H1 (cell line): ENCODE data around the gene ARSA. TPM values are rescaled to one million over a fixed set of nuclear protein-coding genes. Genes with fewer than 3 reads are reported as not detected.

Source experiments
- CTCF ChIA-PET: fragments of 300-600 bp; sonication (Branson Sonifier 250); formaldehyde crosslinking; loops from one replicate; lab custom pipeline; 2021; ENCODE audit not compliant: partially characterized antibody; lab: Charles Lee
- POLR2A ChIA-PET: fragments of 300-600 bp; sonication (Branson Sonifier 250); formaldehyde crosslinking; loops from one replicate; lab custom pipeline; 2021; ENCODE audit warnings: inconsistent platforms; ENCODE audit not compliant: partially characterized antibody; lab: Charles Lee
- DNase-seq, 2 experiments: peaks; one replicate each; pipeline versions ENCODE4 v3.0.0 to v3.0.0-alpha.2; 2010 to 2022; ENCODE audit warnings: low spot score in 2 of 2, low read depth in 1 of 2, mixed read lengths in 1 of 2
- FAIRE-seq: peaks from 2 replicates; lab custom pipeline; 2011; peaks lifted over from hg19 to GRCh38; lab: Jason Lieb, UNC
- H2AFZ ChIP-seq: 2 replicates; pipeline ENCODE4 v1.8.1; 2012; ENCODE audit warnings: low read length, inconsistent platforms
- H2AK5ac ChIP-seq: 2 replicates; pipeline ENCODE4 v1.6.1; 2013; ENCODE audit warnings: low read depth, low read length
- H2BK120ac ChIP-seq: replicated peaks from 2 replicates; pipeline ENCODE3; 2013; ENCODE audit warnings: low read depth, low read length, inconsistent platforms
- H2BK12ac ChIP-seq: 2 replicates; pipeline ENCODE4 v1.6.1; 2013; ENCODE audit warnings: low read depth, low read length
- H2BK15ac ChIP-seq: 2 replicates; pipeline ENCODE4 v1.6.1; 2013; ENCODE audit warnings: low read length
- H2BK20ac ChIP-seq: 2 replicates; pipeline ENCODE4 v1.6.1; 2013; ENCODE audit warnings: low read length
- H2BK5ac ChIP-seq: 2 replicates; pipeline ENCODE4 v1.6.1; 2013; ENCODE audit warnings: low read depth, low read length
- H3K14ac ChIP-seq: 2 replicates; pipeline ENCODE4 v1.6.1; 2013; ENCODE audit warnings: inconsistent platforms; ENCODE audit not compliant: insufficient read length
- H3K18ac ChIP-seq: 2 replicates; pipeline ENCODE4 v1.6.1; 2013; ENCODE audit warnings: low read length; ENCODE audit errors: extremely low read depth
- H3K23ac ChIP-seq: 2 replicates; pipeline ENCODE4 v1.6.1; 2013; ENCODE audit warnings: inconsistent platforms; ENCODE audit not compliant: insufficient read length
- H3K23me2 ChIP-seq: 2 replicates; pipeline ENCODE4 v1.6.1; 2013; ENCODE audit warnings: low read depth, low read length
- H3K27ac ChIP-seq: 2 replicates; pipeline ENCODE4 v1.6.1; 2011; ENCODE audit warnings: low read depth, low read length, inconsistent platforms
- H3K27me3 ChIP-seq, 4 experiments: replicated peaks in 1 of 4; 1 replicate in 1 of 4; 2 replicates in 3 of 4; pipeline versions ENCODE4 v1.6.1 to v1.8.1; 2011 to 2013; ENCODE audit warnings: low read length in 3 of 4, mild to moderate bottlenecking in 3 of 4, inconsistent platforms in 2 of 4, mixed read lengths in 2 of 4, moderate library complexity in 1 of 4; ENCODE audit not compliant: control insufficient read depth in 3 of 4, insufficient read depth in 3 of 4; ENCODE audit errors: extremely low read depth in 1 of 4
- H3K36me3 ChIP-seq, 4 experiments: 2 replicates each; pipeline versions ENCODE4 v1.6.1 to v1.8.1; 2011 to 2013; ENCODE audit warnings: mild to moderate bottlenecking in 4 of 4, low read length in 3 of 4, moderate library complexity in 2 of 4, control low read depth in 1 of 4, inconsistent platforms in 1 of 4; ENCODE audit not compliant: insufficient read depth in 4 of 4, control insufficient read depth in 2 of 4
- H3K4ac ChIP-seq: replicated peaks from 2 replicates; pipeline ENCODE3; 2013; ENCODE audit warnings: low read length, low read depth, mixed read lengths, inconsistent platforms; ENCODE audit not compliant: insufficient read length
- H3K4me1 ChIP-seq, 4 experiments: replicated peaks in 1 of 4; 1 replicate in 1 of 4; 2 replicates in 3 of 4; pipeline versions ENCODE4 v1.6.1 to v1.8.1; 2011 to 2013; ENCODE audit warnings: low read length in 3 of 4, inconsistent platforms in 2 of 4, mixed read lengths in 1 of 4; ENCODE audit not compliant: insufficient read depth in 4 of 4, control insufficient read depth in 3 of 4
- H3K4me2 ChIP-seq, 2 experiments: 2 replicates each; pipeline versions ENCODE4 v1.6.1 to v1.8.1; 2011 to 2013; ENCODE audit warnings: low read depth in 2 of 2, low read length in 2 of 2, control low read depth in 1 of 2, inconsistent platforms in 1 of 2, mild to moderate bottlenecking in 1 of 2; ENCODE audit not compliant: insufficient read depth in 1 of 2
- H3K4me3 ChIP-seq, 4 experiments: fragments of 200-600, 300-600 bp in 1 of 4; sonication (generic), shearing (Covaris generic), sonication (Bioruptor Twin) in 1 of 4; 2 replicates each; pipeline versions ENCODE4 v1.5.1 to v1.8.1; 2011 to 2016; ENCODE audit warnings: low read length in 4 of 4, low read depth in 3 of 4, control low read depth in 2 of 4, inconsistent platforms in 2 of 4, mild to moderate bottlenecking in 2 of 4, mixed read lengths in 1 of 4, moderate library complexity in 1 of 4; ENCODE audit not compliant: insufficient read depth in 2 of 4; ENCODE audit errors: extremely low read depth in 1 of 4
- H3K56ac ChIP-seq: replicated peaks from 2 replicates; pipeline ENCODE3; 2013; ENCODE audit warnings: low read depth, mild to moderate bottlenecking, mixed read lengths, low read length, inconsistent platforms; ENCODE audit not compliant: insufficient read length
- H3K79me1 ChIP-seq: 2 replicates; pipeline ENCODE4 v1.6.1; 2013; ENCODE audit warnings: low read depth, low read length, control low read depth
- H3K79me2 ChIP-seq, 2 experiments: 2 replicates each; pipeline versions ENCODE4 v1.6.1 to v1.8.1; 2012 to 2013; ENCODE audit warnings: low read length in 2 of 2, mild to moderate bottlenecking in 2 of 2, inconsistent platforms in 1 of 2; ENCODE audit not compliant: insufficient read depth in 2 of 2, control insufficient read depth in 1 of 2
- H3K9ac ChIP-seq, 4 experiments: replicated peaks in 1 of 4; 1 replicate in 1 of 4; 2 replicates in 3 of 4; pipeline versions ENCODE4 v1.6.1 to v1.8.1; 2011 to 2013; ENCODE audit warnings: low read depth in 3 of 4, low read length in 3 of 4, control low read depth in 2 of 4, mild to moderate bottlenecking in 2 of 4, moderate library complexity in 2 of 4, inconsistent platforms in 1 of 4; ENCODE audit errors: extremely low read depth in 1 of 4
- H3K9me3 ChIP-seq, 2 experiments: 2 replicates each; pipeline versions ENCODE4 v1.6.1 to v1.8.1; 2012 to 2013; ENCODE audit warnings: mild to moderate bottlenecking in 2 of 2, moderate library complexity in 2 of 2, control low read depth in 1 of 2, inconsistent platforms in 1 of 2, low read depth in 1 of 2, low read length in 1 of 2, mixed read lengths in 1 of 2; ENCODE audit not compliant: insufficient read depth in 2 of 2
- H4K20me1 ChIP-seq, 2 experiments: replicated peaks in 1 of 2; 2 replicates each; pipeline versions ENCODE3 to v1.8.1; 2011 to 2013; ENCODE audit warnings: inconsistent platforms in 2 of 2, low read length in 2 of 2, mild to moderate bottlenecking in 1 of 2; ENCODE audit not compliant: insufficient read depth in 2 of 2, control insufficient read depth in 1 of 2
- H4K5ac ChIP-seq: 2 replicates; pipeline ENCODE4 v1.6.1; 2013; ENCODE audit warnings: low read length, low read depth, mixed read lengths, inconsistent platforms; ENCODE audit not compliant: insufficient read length
- H4K8ac ChIP-seq: 2 replicates; pipeline ENCODE4 v1.8.0; 2013; ENCODE audit warnings: mild to moderate bottlenecking, moderate library complexity, low read length, inconsistent platforms; ENCODE audit not compliant: insufficient read depth; ENCODE audit errors: extremely low read depth
- H4K91ac ChIP-seq: replicated peaks from 2 replicates; pipeline ENCODE3; 2013; ENCODE audit warnings: low read length, mixed read lengths, inconsistent platforms; ENCODE audit not compliant: insufficient read length
- JUND ChIP-seq: IDR thresholded peaks from 2 replicates; pipeline ENCODE4 v1.6.1; 2011; ENCODE audit warnings: mild to moderate bottlenecking, improper control_type of control experiment, low read length
- TEAD4 ChIP-seq: IDR thresholded peaks from 2 replicates; pipeline ENCODE4 v1.6.1; 2012; ENCODE audit warnings: low read depth, low read length, inconsistent platforms, mixed read lengths
- WGBS, 2 experiments: shearing (Covaris generic) in 1 of 2; methylation state at CpG; one replicate each; pipeline versions ENCODE4 v1.1.6 to v1.1.7; 2013 to 2015; ENCODE audit warnings: low lambda C conversion rate in 2 of 2, mixed read lengths in 2 of 2, inconsistent platforms in 1 of 2, low coverage in 1 of 2, missing lambda C conversion rate in 1 of 2; ENCODE audit not compliant: insufficient replicate concordance in 2 of 2, insufficient coverage in 1 of 2, insufficient read length in 1 of 2; ENCODE audit errors: extremely low coverage in 1 of 2, missing lambda C conversion rate in 1 of 2; 5-methylcytosine and 5-hydroxymethylcytosine counted together
- polyA plus RNA-seq, 7 experiments: library from polyadenylated mRNA; depleted of rRNA in 3 of 7; stranded (reverse) in 5 of 7; unstranded in 2 of 7; fragments of >200 nt in 5 of 7; fragments of 200-250 nt in 2 of 7; gene quantifications; 1 replicate in 5 of 7; 2 replicates in 1 of 7; 4 replicates in 1 of 7; pipeline versions ENCODE4 v1.2.1 to v1.2.3, GENCODE V29; 2011 to 2013; ENCODE audit warnings: missing spikeins in 2 of 7, mixed read lengths in 2 of 7
- small RNA-seq: library from polyadenylated mRNA; stranded (forward); fragments of <200 nt; extraction: miRNeasy Mini kit (QIAGEN cat#:217004); gene quantifications from one replicate; pipeline ENCODE3, GENCODE V24; 2013; ENCODE audit not compliant: insufficient read depth
- total RNA-seq: library from RNA; stranded (reverse); fragmentation: NEBNext Ultra II Directional; extraction: Animal tissue kit (Norgen Biotek cat#: 25700); gene quantifications from 2 replicates; pipeline ENCODE4 v1.2.1, GENCODE V29; 2021

The ARSA gene
- total and polyA plus RNA-seq, 2 of the 8 experiments (the other 6 are each of a cell fraction or from before 2014, with no cell fraction given), result 9.8 to 10.1 TPM

- Histone ChIP-seq H2BK120ac (no peak overlapping the region), H3K9ac (no peak overlapping the region), H3K36me3 (peaks cover 10 to 27% (median 20%) of the 10 kb centered on the region in 4 experiments), H2BK20ac (no peak overlapping the region), H3K23ac (no peak overlapping the region), H3K27me3 (no peaks in the 10 kb centered on the region), H4K5ac (no peak overlapping the region), H4K8ac (no peak overlapping the region), H3K4me3 (no peak overlapping the region), H4K20me1 (peaks cover 4 to 18% of the 10 kb centered on the region in 2 experiments), H3K4ac (no peak overlapping the region), H2AK5ac (no peak overlapping the region), H3K79me2 (no peaks in the 10 kb centered on the region), H3K27ac (no peak overlapping the region), H3K14ac (no peak overlapping the region), H3K23me2 (no peaks in the 10 kb centered on the region), H3K4me2 (no peak overlapping the region), H2BK15ac (no peak overlapping the region), H3K4me1 (no peaks in the 10 kb centered on the region), H2BK12ac (no peak overlapping the region), H2AFZ (no peak overlapping the region), H4K91ac (no peak overlapping the region), H3K9me3 (no peaks in the 10 kb centered on the region), H2BK5ac (no peak overlapping the region), H3K56ac (no peak overlapping the region), H3K79me1 (no peaks in the 10 kb centered on the region), H3K18ac (no peak overlapping the region)
- 93% methylated on average over 8 of the region's 8 CpGs; no CpG with 5 or more reads in 1 of the 2 experiments for WGBS, 2 experiments
- ChIA-PET CTCF (interaction anchor here (1.2 to 8.1 kb wide), 16 partner anchors 11 to 176 kb away, joined by 3 to 84 read pairs (median 6); partner anchors contain the start of genes SCO2 and SYCE3), POLR2A (interaction anchor here (1.1 to 5.4 kb wide), 4 partner anchors 11 to 130 kb away, joined by 3 to 37 read pairs (median 3); partner anchors contain the start of gene SYCE3)
- TF ChIP-seq JUND (no peak), TEAD4 (no peak)
- DNase-seq, result no peak
- FAIRE-seq, result no peak
Measured at GRCh38 chr22:50575426-50575941, 52.5 kb downstream of the ARSA start.

Small RNAs within 50 kb of the gene (small RNA-seq; reads per million reads assigned to genes)
- gene RF00019, result not detected

Other genes starting within 250 kb of the ARSA start
- 68.4 and 71.5 TPM in 2 replicates for gene SBF1, start 153.1 kb downstream of the ARSA start, total RNA-seq
- 29.1 and 53.7 TPM in 2 replicates for gene SBF1, start 153.1 kb downstream of the ARSA start, polyA plus RNA-seq (2011; rRNA removed)
- gene ADM2, start 146.6 kb downstream of the ARSA start, total RNA-seq, result 7.5 and 8.0 TPM in 2 replicates
- gene ADM2, start 146.6 kb downstream of the ARSA start, polyA plus RNA-seq (2011; rRNA removed), result 3.3 and 6.8 TPM in 2 replicates
- gene MIOX, start 141.3 kb downstream of the ARSA start, total RNA-seq, result 0.30 and 0.33 TPM in 2 replicates
- 0.32 and 0.57 TPM in 2 replicates for gene MIOX, start 141.3 kb downstream of the ARSA start, polyA plus RNA-seq (2011; rRNA removed)
- 31.3 and 34.3 TPM in 2 replicates for gene LMF2, start 120.5 kb downstream of the ARSA start, total RNA-seq
- 62.9 and 80.4 TPM in 2 replicates for gene LMF2, start 120.5 kb downstream of the ARSA start, polyA plus RNA-seq (2011; rRNA removed)
- gene NCAPH2, start 119.9 kb downstream of the ARSA start, total RNA-seq, result 62.2 and 70.4 TPM in 2 replicates
- gene NCAPH2, start 119.9 kb downstream of the ARSA start, polyA plus RNA-seq (2011; rRNA removed), result 73.8 and 81.6 TPM in 2 replicates
- 2.2 TPM in 1 of 2 replicates, not detected in the other for gene SCO2, start 102.6 kb downstream of the ARSA start, total RNA-seq
- gene SCO2, start 102.6 kb downstream of the ARSA start, polyA plus RNA-seq (2011; rRNA removed), result 2.0 and 2.5 TPM in 2 replicates
- gene TYMP, start 98.1 kb downstream of the ARSA start, total RNA-seq, result 0.43 and 0.46 TPM in 2 replicates
- gene TYMP, start 98.1 kb downstream of the ARSA start, polyA plus RNA-seq (2011; rRNA removed), result 0.48 and 0.83 TPM in 2 replicates
- gene KLHDC7B, start 82.3 kb downstream of the ARSA start, total RNA-seq, result not detected in 2 replicates
- not detected in 2 replicates for gene KLHDC7B, start 82.3 kb downstream of the ARSA start, polyA plus RNA-seq (2011; rRNA removed)
- gene SYCE3, start 65.2 kb downstream of the ARSA start, total RNA-seq, result not detected in 2 replicates
- 1.9 and 2.9 TPM in 2 replicates for gene SYCE3, start 65.2 kb downstream of the ARSA start, polyA plus RNA-seq (2011; rRNA removed)
- gene CPT1B, start 49.7 kb downstream of the ARSA start, total RNA-seq, result 33.1 and 36.2 TPM in 2 replicates
- 34.2 and 47.7 TPM in 2 replicates for gene CPT1B, start 49.7 kb downstream of the ARSA start, polyA plus RNA-seq (2011; rRNA removed)
- gene CHKB, start 45.3 kb downstream of the ARSA start, total RNA-seq, result 42.2 and 51.8 TPM in 2 replicates
- gene CHKB, start 45.3 kb downstream of the ARSA start, polyA plus RNA-seq (2011; rRNA removed), result 27.9 and 28.4 TPM in 2 replicates
- 5.5 and 6.7 TPM in 2 replicates for gene MAPK8IP2, start 27.4 kb downstream of the ARSA start, total RNA-seq
- gene MAPK8IP2, start 27.4 kb downstream of the ARSA start, polyA plus RNA-seq (2011; rRNA removed), result 1.5 and 1.7 TPM in 2 replicates
- gene SHANK3, start 44.7 kb upstream of the ARSA start, total RNA-seq, result 6.0 and 6.3 TPM in 2 replicates
- gene SHANK3, start 44.7 kb upstream of the ARSA start, polyA plus RNA-seq (2011; rRNA removed), result 1.5 and 2.8 TPM in 2 replicates
- gene ACR, start 110.1 kb upstream of the ARSA start, total RNA-seq, result 0.56 TPM in 1 of 2 replicates, not detected in the other
- gene ACR, start 110.1 kb upstream of the ARSA start, polyA plus RNA-seq (2011; rRNA removed), result 0.05 TPM in 1 of 2 replicates, not detected in the other
- gene RABL2B, start 155.5 kb upstream of the ARSA start, total RNA-seq, result 16.2 and 17.1 TPM in 2 replicates
- gene RABL2B, start 155.5 kb upstream of the ARSA start, polyA plus RNA-seq (2011; rRNA removed), result 26.5 and 26.9 TPM in 2 replicates